ENCODE measurements around the gene TRAPPC10. TPM values are rescaled to one million over a fixed set of nuclear protein-coding genes. Genes with fewer than 3 reads are reported as not detected.

The TRAPPC10 gene
- polyA plus RNA-seq, 1 experiment: 26.0 TPM

- H3K27me3 ChIP-seq (ENCODE audit: control insufficient read depth, insufficient read depth, low read length): no peaks in the 10 kb centered on the region
- ChIA-PET CTCF (no interaction called here), POLR2A (interaction anchor here (1.1 kb wide), 1 partner anchor 42 kb away, joined by 6 read pairs; no protein-coding TSS in a partner anchor)
- no peak for DNase-seq (ENCODE audit: low read depth, low spot score)
- H3K4me3 ChIP-seq (ENCODE audit: low read depth, low read length): no peak overlapping the region
- TF ChIP-seq CTCF (IDR thresholded peaks at IDR 0.05; ENCODE audit: low read depth, low read length): no peak
- H3K27ac ChIP-seq (ENCODE audit: low read depth, low read length): no peak overlapping the region
- H3K9me3 ChIP-seq (ENCODE audit: control insufficient read depth, insufficient read depth, low read length): no peaks in the 10 kb centered on the region
Measured at GRCh38 chr21:44054710-44055109, 42.6 kb downstream of the TRAPPC10 start.

DNA sequence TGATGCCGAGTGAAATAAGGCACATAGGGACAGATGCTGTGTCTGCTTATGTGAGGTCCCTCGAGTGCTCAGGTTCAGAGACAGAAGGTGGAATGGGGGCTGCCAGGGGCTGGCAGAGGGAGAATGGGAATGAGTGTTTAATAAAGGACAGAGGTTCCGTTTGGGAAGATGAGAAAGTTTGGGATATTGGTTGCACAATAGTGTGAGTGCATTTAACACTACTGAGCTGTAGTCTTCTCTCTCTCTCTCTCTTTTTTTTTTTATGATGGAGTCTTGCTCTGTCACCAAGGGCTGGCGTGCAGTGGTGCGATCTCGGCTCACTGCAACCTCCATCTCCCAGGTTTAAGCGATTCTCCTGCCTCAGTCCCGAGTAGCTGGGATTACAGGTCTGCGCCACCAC is 44.9 kb downstream of the TRAPPC10 start:
- no peak overlapping the region for H3K27ac ChIP-seq (ENCODE audit: low read depth, low read length)
- no peaks in the 10 kb centered on the region for H3K27me3 ChIP-seq (ENCODE audit: control insufficient read depth, insufficient read depth, low read length)
- no peak for DNase-seq (ENCODE audit: low read depth, low spot score)
- ChIA-PET CTCF (no interaction called here), POLR2A (no interaction called here)
- no peaks in the 10 kb centered on the region for H3K9me3 ChIP-seq (ENCODE audit: control insufficient read depth, insufficient read depth, low read length)
- no peak overlapping the region for H3K4me3 ChIP-seq (ENCODE audit: low read depth, low read length)
- no peak for TF ChIP-seq CTCF (IDR thresholded peaks at IDR 0.05; ENCODE audit: low read depth, low read length)

DNA sequence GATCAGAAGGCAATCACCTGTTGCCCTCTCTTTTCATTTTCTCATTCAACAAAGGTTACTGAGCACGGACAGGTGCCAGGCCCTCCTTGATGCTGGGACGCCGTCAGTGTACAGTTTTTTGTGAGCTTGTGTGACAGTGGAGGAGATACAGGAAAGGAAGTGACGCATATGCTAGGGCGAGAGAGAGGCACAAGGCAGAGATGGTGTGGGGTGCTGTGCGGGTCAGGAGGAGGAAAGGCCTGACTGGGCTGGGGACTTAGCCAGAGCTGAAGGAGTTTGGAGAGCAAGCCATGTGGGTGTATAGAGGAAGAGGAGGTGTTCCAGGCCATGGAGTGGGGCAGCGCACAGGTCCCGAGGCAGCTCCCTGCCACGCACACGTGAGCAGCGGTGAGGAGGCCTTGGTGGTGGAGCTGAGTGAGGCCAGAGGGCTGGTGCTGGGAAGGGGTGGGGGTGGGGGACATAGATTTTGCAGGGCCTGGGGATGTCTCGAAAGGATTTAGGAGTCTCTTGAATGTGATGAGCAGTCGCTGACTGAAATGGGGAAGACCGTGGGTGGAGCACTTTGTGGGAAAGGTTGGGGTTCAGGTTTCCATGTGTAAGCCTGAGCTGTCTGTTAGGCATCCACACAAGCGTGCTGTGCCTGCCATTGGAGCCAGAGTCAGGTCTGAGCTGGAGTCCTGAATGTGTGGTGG is 46.0 kb downstream of the TRAPPC10 start:
- POLR2A ChIA-PET: no interaction called here
- no peak for DNase-seq (ENCODE audit: low read depth, low spot score)
- no peak for TF ChIP-seq CTCF (IDR thresholded peaks at IDR 0.05; ENCODE audit: low read depth, low read length)
- H3K27me3 ChIP-seq (ENCODE audit: control insufficient read depth, insufficient read depth, low read length): no peaks in the 10 kb centered on the region
- no peak overlapping the region for H3K4me3 ChIP-seq (ENCODE audit: low read depth, low read length)
- CTCF ChIA-PET: no interaction called here
- no peaks in the 10 kb centered on the region for H3K9me3 ChIP-seq (ENCODE audit: control insufficient read depth, insufficient read depth, low read length)
- no peak overlapping the region for H3K27ac ChIP-seq (ENCODE audit: low read depth, low read length)

GRCh38 chr21:44058652-44058964 is 46.5 kb downstream of the TRAPPC10 start:
- no peak overlapping the region for H3K4me3 ChIP-seq (ENCODE audit: low read depth, low read length)
- no peaks in the 10 kb centered on the region for H3K9me3 ChIP-seq (ENCODE audit: control insufficient read depth, insufficient read depth, low read length)
- H3K27ac ChIP-seq (ENCODE audit: low read depth, low read length): no peak overlapping the region
- CTCF ChIA-PET: no interaction called here
- no peak for DNase-seq (ENCODE audit: low read depth, low spot score)
- TF ChIP-seq CTCF (IDR thresholded peaks at IDR 0.05; ENCODE audit: low read depth, low read length): no peak
- no peaks in the 10 kb centered on the region for H3K27me3 ChIP-seq (ENCODE audit: control insufficient read depth, insufficient read depth, low read length)
- POLR2A ChIA-PET: no interaction called here

- no peak overlapping the region for H3K4me3 ChIP-seq (ENCODE audit: low read depth, low read length)
- CTCF ChIA-PET: no interaction called here
- no peak for DNase-seq (ENCODE audit: low read depth, low spot score)
Measured at GRCh38 chr21:44058981-44059380, 46.9 kb downstream of the TRAPPC10 start.

More at GRCh38 chr21:44058981-44059380, 46.9 kb downstream of the TRAPPC10 start:
- POLR2A ChIA-PET: no interaction called here
- Histone ChIP-seq H3K9me3 (ENCODE audit: control insufficient read depth, insufficient read depth, low read length) (no peaks in the 10 kb centered on the region), H3K27me3 (ENCODE audit: control insufficient read depth, insufficient read depth, low read length) (no peaks in the 10 kb centered on the region), H3K27ac (ENCODE audit: low read depth, low read length) (no peak overlapping the region)
- no peak for TF ChIP-seq CTCF (IDR thresholded peaks at IDR 0.05; ENCODE audit: low read depth, low read length)

Measured in AG04450 (cell line).